HFF-Myc (cell line): ENCODE data around the gene ZNF181.

Experiments
- DNase-seq: peaks from one replicate; pipeline ENCODE4 v3.0.0-alpha.2; 2011; ENCODE audit warnings: low read depth; ENCODE audit errors: extremely low read depth
- H3K4me3 ChIP-seq: replicated peaks from 2 replicates; pipeline ENCODE4 v1.5.1; 2011; ENCODE audit warnings: low read depth, mild to moderate bottlenecking, control low read depth, low read length
- CTCF ChIP-seq: IDR thresholded peaks from 2 replicates; pipeline ENCODE4 v1.5.1; 2012; ENCODE audit warnings: mild to moderate bottlenecking, low read depth, low read length, control low read depth; ENCODE audit errors: missing control alignments

The ZNF181 gene

GRCh38 chr19:34744896-34745690 is 11.1 kb downstream of the ZNF181 start:
- no peak for DNase-seq
- H3K4me3 ChIP-seq: no peak overlapping the region
- TF ChIP-seq CTCF: no peak

GRCh38 chr19:34757441-34757840 is 23.4 kb downstream of the ZNF181 start:
- TF ChIP-seq CTCF: no peak
- H3K4me3 ChIP-seq: no peak overlapping the region
- DNase-seq: no peak

GRCh38 chr19:34759218-34759917 is 25.3 kb downstream of the ZNF181 start:
- H3K4me3 ChIP-seq: no peak overlapping the region
- TF ChIP-seq CTCF: no peak
- no peak for DNase-seq

GRCh38 chr19:34766386-34766785 is 32.3 kb downstream of the ZNF181 start:
- no peak for DNase-seq
- H3K4me3 ChIP-seq: no peak overlapping the region
- no peak for TF ChIP-seq CTCF

GRCh38 chr19:34767951-34768350 is 33.9 kb downstream of the ZNF181 start:
- no peak for TF ChIP-seq CTCF
- DNase-seq: no peak
- no peak overlapping the region for H3K4me3 ChIP-seq

DNA sequence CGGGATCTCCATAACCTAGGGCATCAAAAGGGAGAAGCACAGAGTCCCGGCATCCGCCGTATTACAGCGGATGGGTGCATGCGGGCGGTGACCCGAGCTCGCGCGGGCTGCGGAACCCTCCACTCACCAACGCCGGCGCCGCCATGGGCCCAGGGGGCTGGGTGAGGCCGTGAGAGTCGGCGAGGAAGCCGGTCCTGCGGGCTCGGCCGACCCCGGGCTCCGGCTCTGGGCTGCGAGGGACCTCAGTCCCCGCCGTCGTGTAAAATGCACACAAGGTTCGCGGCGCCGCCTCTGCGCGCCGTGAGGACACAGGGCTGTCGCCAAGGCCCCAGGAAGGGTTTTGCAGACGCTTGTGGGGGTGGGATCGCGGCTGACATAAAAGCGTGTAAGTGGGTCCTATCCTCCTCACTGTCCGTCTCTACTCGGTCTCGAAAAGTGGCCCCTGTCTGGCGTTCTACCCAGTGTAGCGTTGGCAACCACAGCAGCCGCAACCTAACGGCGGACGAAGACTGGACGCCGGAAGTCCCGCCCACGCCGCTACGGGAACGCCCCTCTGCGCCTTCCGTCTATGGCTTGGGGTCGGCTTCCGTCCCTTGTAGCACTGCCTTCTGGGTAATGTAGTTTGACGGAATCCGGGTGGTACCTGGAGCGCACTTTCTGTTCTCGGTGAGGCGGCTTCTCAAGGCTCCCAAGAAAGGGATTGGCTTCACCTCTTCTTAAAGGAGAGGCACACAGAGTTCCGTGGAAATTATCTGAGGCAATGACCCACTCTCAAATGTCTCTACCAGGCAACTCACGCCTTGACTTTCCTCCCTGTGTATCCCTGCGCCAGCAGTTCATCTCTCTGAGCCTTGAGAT is 38.9 kb downstream of the ZNF181 start, which contains the start of gene ZNF599:
TSS of gene ZNF599 (minus strand) at position 519 of the 858 bp plus-strand sequence. CDS start at position 145, 374 bp downstream.
- DNase-seq: peak; percentile 67
- no peak for TF ChIP-seq CTCF
- peak within 1 kb of the TSS; percentile 80 for H3K4me3 ChIP-seq
